PFSK-1 (cell line): ENCODE results near the gene IFTAP.

Experiments used
- POLR2AphosphoS5 ChIP-seq: IDR thresholded peaks from 2 replicates; pipeline ENCODE4 v1.6.1; 2012; ENCODE audit warnings: low read depth, mild to moderate bottlenecking, control low read depth, low read length, moderate library complexity
- REST ChIP-seq, 2 experiments: IDR thresholded peaks; 2 replicates each; pipeline versions ENCODE4 v1.6.1 to v1.8.0; 2011 to 2012; ENCODE audit warnings: low read depth in 2 of 2, low read length in 2 of 2, control low read depth in 1 of 2, inconsistent platforms in 1 of 2, mild to moderate bottlenecking in 1 of 2, moderate library complexity in 1 of 2; ENCODE audit not compliant: insufficient read depth in 1 of 2
- TAF1 ChIP-seq: IDR thresholded peaks from 2 replicates; pipeline ENCODE4 v1.6.1; 2012; ENCODE audit warnings: low read length, control low read depth, borderline replicate concordance; ENCODE audit not compliant: insufficient read depth

GRCh38 chr11:36557991-36558390 is 36.3 kb upstream of the IFTAP start:
- no peak for TF ChIP-seq POLR2AphosphoS5
- TF ChIP-seq REST (IDR thresholded peaks at IDR 0.05; ENCODE audit: insufficient read depth in 1 of 2, low read depth in 2 of 2, low read length in 2 of 2), result no peak
- no peak for TF ChIP-seq TAF1
